ENCODE data around the gene VIPR2.

Gene VIPR2

GRCh38 chr7:159122276-159122675, 22.4 kb downstream of the VIPR2 start:
- TF ChIP-seq PAX5 (IDR thresholded peaks at IDR 0.05; ENCODE audit: insufficient read depth, low read length, severe bottlenecking) = no peak
- no peak for DNase-seq (ENCODE audit: insufficient read length, low spot score)
- no peak for FAIRE-seq

GRCh38 chr7:159121476-159121875, 23.2 kb downstream of the VIPR2 start:
- DNase-seq (ENCODE audit: insufficient read length, low spot score) (no peak), FAIRE-seq (no peak)
- TF ChIP-seq SPI1 (IDR thresholded peaks at IDR 0.05; ENCODE audit: low read depth, low read length) = no peak
- no peak for TF ChIP-seq POLR2A (IDR thresholded peaks at IDR 0.05; ENCODE audit: low read depth, low read length)
- no peak for TF ChIP-seq TAF1 (IDR thresholded peaks at IDR 0.05; ENCODE audit: low read depth, low read length)
- TF ChIP-seq POLR2AphosphoS5 (IDR thresholded peaks at IDR 0.05; ENCODE audit: low read depth, low read length) = no peak
- TF ChIP-seq POU2F2 (IDR thresholded peaks at IDR 0.05; ENCODE audit: low read depth, low read length) = no peak
- no peak for TF ChIP-seq PAX5 (IDR thresholded peaks at IDR 0.05; ENCODE audit: insufficient read depth, low read length, severe bottlenecking)

- FAIRE-seq (no peak), DNase-seq (ENCODE audit: insufficient read length, low spot score) (no peak)
- TF ChIP-seq POLR2A (IDR thresholded peaks at IDR 0.05; ENCODE audit: low read depth, low read length) = no peak
- TF ChIP-seq PAX5 (IDR thresholded peaks at IDR 0.05; ENCODE audit: insufficient read depth, low read length, severe bottlenecking) = no peak
- TF ChIP-seq TAF1 (IDR thresholded peaks at IDR 0.05; ENCODE audit: low read depth, low read length) = no peak
- no peak for TF ChIP-seq POLR2AphosphoS5 (IDR thresholded peaks at IDR 0.05; ENCODE audit: low read depth, low read length)
- TF ChIP-seq SPI1 (IDR thresholded peaks at IDR 0.05; ENCODE audit: low read depth, low read length) = no peak
- TF ChIP-seq POU2F2 (IDR thresholded peaks at IDR 0.05; ENCODE audit: low read depth, low read length) = no peak
Observed at GRCh38 chr7:159121068-159121467, 23.6 kb downstream of the VIPR2 start.

GRCh38 chr7:159120540-159120919, 24.1 kb downstream of the VIPR2 start:
- DNase-seq (ENCODE audit: insufficient read length, low spot score) (no peak), FAIRE-seq (no peak)
- TF ChIP-seq POU2F2 (IDR thresholded peaks at IDR 0.05; ENCODE audit: low read depth, low read length) (no peak), POLR2A (IDR thresholded peaks at IDR 0.05; ENCODE audit: low read depth, low read length) (no peak), POLR2AphosphoS5 (IDR thresholded peaks at IDR 0.05; ENCODE audit: low read depth, low read length) (no peak), PAX5 (IDR thresholded peaks at IDR 0.05; ENCODE audit: insufficient read depth, low read length, severe bottlenecking) (no peak), SPI1 (IDR thresholded peaks at IDR 0.05; ENCODE audit: low read depth, low read length) (no peak), TAF1 (IDR thresholded peaks at IDR 0.05; ENCODE audit: low read depth, low read length) (no peak)

- FAIRE-seq (no peak), DNase-seq (ENCODE audit: insufficient read length, low spot score) (no peak)
- TF ChIP-seq TAF1 (IDR thresholded peaks at IDR 0.05; ENCODE audit: low read depth, low read length) = no peak
- TF ChIP-seq PAX5 (IDR thresholded peaks at IDR 0.05; ENCODE audit: insufficient read depth, low read length, severe bottlenecking) = no peak
- no peak for TF ChIP-seq POLR2A (IDR thresholded peaks at IDR 0.05; ENCODE audit: low read depth, low read length)
- TF ChIP-seq SPI1 (IDR thresholded peaks at IDR 0.05; ENCODE audit: low read depth, low read length) = no peak
- no peak for TF ChIP-seq POLR2AphosphoS5 (IDR thresholded peaks at IDR 0.05; ENCODE audit: low read depth, low read length)
- TF ChIP-seq POU2F2 (IDR thresholded peaks at IDR 0.05; ENCODE audit: low read depth, low read length) = no peak
Observed at GRCh38 chr7:159119851-159120539, 24.7 kb downstream of the VIPR2 start.

GRCh38 chr7:159119026-159119741, 25.5 kb downstream of the VIPR2 start:
- FAIRE-seq = no peak
- DNase-seq (ENCODE audit: insufficient read length, low spot score) = no peak

GRCh38 chr7:159118623-159119022, 26.0 kb downstream of the VIPR2 start:
- no peak for FAIRE-seq
- DNase-seq (ENCODE audit: insufficient read length, low spot score) = no peak
- no peak for TF ChIP-seq POU2F2 (IDR thresholded peaks at IDR 0.05; ENCODE audit: low read depth, low read length)
- no peak for TF ChIP-seq SPI1 (IDR thresholded peaks at IDR 0.05; ENCODE audit: low read depth, low read length)
- TF ChIP-seq POLR2AphosphoS5 (IDR thresholded peaks at IDR 0.05; ENCODE audit: low read depth, low read length) = no peak
- TF ChIP-seq PAX5 (IDR thresholded peaks at IDR 0.05; ENCODE audit: insufficient read depth, low read length, severe bottlenecking) = no peak
- no peak for TF ChIP-seq TAF1 (IDR thresholded peaks at IDR 0.05; ENCODE audit: low read depth, low read length)
- no peak for TF ChIP-seq POLR2A (IDR thresholded peaks at IDR 0.05; ENCODE audit: low read depth, low read length)

More at GRCh38 chr7:159119026-159119741, 25.5 kb downstream of the VIPR2 start:
- TF ChIP-seq POLR2AphosphoS5 (IDR thresholded peaks at IDR 0.05; ENCODE audit: low read depth, low read length) (no peak), PAX5 (IDR thresholded peaks at IDR 0.05; ENCODE audit: insufficient read depth, low read length, severe bottlenecking) (no peak), POLR2A (IDR thresholded peaks at IDR 0.05; ENCODE audit: low read depth, low read length) (no peak), POU2F2 (IDR thresholded peaks at IDR 0.05; ENCODE audit: low read depth, low read length) (no peak), SPI1 (IDR thresholded peaks at IDR 0.05; ENCODE audit: low read depth, low read length) (no peak), TAF1 (IDR thresholded peaks at IDR 0.05; ENCODE audit: low read depth, low read length) (no peak)

- FAIRE-seq (no peak), DNase-seq (ENCODE audit: insufficient read length, low spot score) (no peak)
- TF ChIP-seq POLR2AphosphoS5 (IDR thresholded peaks at IDR 0.05; ENCODE audit: low read depth, low read length) = no peak
- no peak for TF ChIP-seq POLR2A (IDR thresholded peaks at IDR 0.05; ENCODE audit: low read depth, low read length)
- no peak for TF ChIP-seq POU2F2 (IDR thresholded peaks at IDR 0.05; ENCODE audit: low read depth, low read length)
- TF ChIP-seq PAX5 (IDR thresholded peaks at IDR 0.05; ENCODE audit: insufficient read depth, low read length, severe bottlenecking) = no peak
- TF ChIP-seq SPI1 (IDR thresholded peaks at IDR 0.05; ENCODE audit: low read depth, low read length) = no peak
- no peak for TF ChIP-seq TAF1 (IDR thresholded peaks at IDR 0.05; ENCODE audit: low read depth, low read length)
Observed at GRCh38 chr7:159118197-159118595, 26.5 kb downstream of the VIPR2 start.

GRCh38 chr7:159117366-159118196, 27.1 kb downstream of the VIPR2 start:
- FAIRE-seq (no peak), DNase-seq (ENCODE audit: insufficient read length, low spot score) (no peak)
- TF ChIP-seq POLR2A (IDR thresholded peaks at IDR 0.05; ENCODE audit: low read depth, low read length) (no peak), POU2F2 (IDR thresholded peaks at IDR 0.05; ENCODE audit: low read depth, low read length) (no peak), SPI1 (IDR thresholded peaks at IDR 0.05; ENCODE audit: low read depth, low read length) (no peak), TAF1 (IDR thresholded peaks at IDR 0.05; ENCODE audit: low read depth, low read length) (no peak)
